Chondrocyte (in vitro differentiated cells): ENCODE results near the gene RETNLB. TPM values are rescaled to one million over a fixed set of nuclear protein-coding genes. Genes with fewer than 3 reads are reported as not detected.

Experiments used
- DNase-seq: peaks from one replicate; pipeline ENCODE4 v3.0.0; 2021; ENCODE audit warnings: mixed read lengths, low spot score
- H3K27ac Mint-ChIP-seq: one replicate; pipeline ENCODE4 v1.8.0; 2021; ENCODE audit warnings: mild to moderate bottlenecking, moderate library complexity, mixed read lengths; ENCODE audit not compliant: unreplicated experiment
- H3K27me3 Mint-ChIP-seq: 2 replicates; pipeline ENCODE4 v1.8.0; 2021; ENCODE audit warnings: low read depth, mixed read lengths
- H3K36me3 Mint-ChIP-seq: 2 replicates; pipeline ENCODE4 v1.8.0; 2021; ENCODE audit warnings: low read depth, mixed read lengths
- H3K4me1 Mint-ChIP-seq: 2 replicates; pipeline ENCODE4 v1.8.0; 2021; ENCODE audit warnings: low read depth, mild to moderate bottlenecking, mixed read lengths
- H3K4me3 Mint-ChIP-seq: one replicate; pipeline ENCODE4 v1.8.0; 2021; ENCODE audit warnings: mild to moderate bottlenecking, moderate library complexity, mixed read lengths; ENCODE audit not compliant: unreplicated experiment
- H3K9me3 Mint-ChIP-seq: 2 replicates; pipeline ENCODE4 v1.8.0; 2021; ENCODE audit warnings: low read depth, mixed read lengths
- CTCF ChIP-seq: fragments of 200-600 bp; sonication (generic); IDR thresholded peaks from 2 replicates; pipeline ENCODE4 v1.5.0; 2021; ENCODE audit warnings: antibody characterized with exemption, mild to moderate bottlenecking, moderate library complexity
- long read RNA-seq: library from polyadenylated mRNA; stranded (forward); transcript quantifications from one replicate; pipeline ENCODE4 v2.0.0, GENCODE V29; 2021
- total RNA-seq: library from RNA; stranded (reverse); gene quantifications from 3 replicates; pipeline ENCODE4 v1.2.1, GENCODE V29; 2021

RETNLB gene, protein sequence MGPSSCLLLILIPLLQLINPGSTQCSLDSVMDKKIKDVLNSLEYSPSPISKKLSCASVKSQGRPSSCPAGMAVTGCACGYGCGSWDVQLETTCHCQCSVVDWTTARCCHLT
- total RNA-seq, result not detected in 3 replicates
- long read RNA-seq, result 0 reads

DNA sequence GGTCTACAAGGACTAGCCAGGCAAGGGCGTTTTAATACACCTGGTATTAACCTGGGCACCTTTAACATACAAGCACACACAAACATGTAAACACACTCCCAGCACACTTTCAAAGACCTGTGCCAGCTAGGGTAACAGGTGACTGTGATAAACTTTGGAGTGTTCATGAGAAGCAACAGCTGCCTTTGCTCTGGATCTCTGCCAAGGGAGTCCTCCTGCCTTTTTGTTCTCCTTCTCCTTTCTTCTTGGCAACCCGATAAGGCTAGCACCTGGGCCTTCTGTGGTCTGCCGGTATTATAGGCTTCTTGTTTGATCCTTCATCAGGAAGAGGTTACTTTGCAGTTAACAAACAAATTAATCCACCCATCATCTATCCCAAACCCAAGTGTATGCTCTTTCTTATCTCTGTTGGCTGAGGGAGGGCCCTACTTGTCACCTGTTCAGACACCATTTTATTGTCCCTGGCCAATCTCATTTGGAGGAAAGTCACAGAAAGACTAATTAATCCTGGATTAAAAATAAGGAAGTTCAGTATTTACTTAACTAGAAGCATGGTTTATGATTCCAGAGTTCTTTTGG lies at the start of gene RETNLB:
RETNLB (minus strand) TSS at position 7 of the 579 bp plus-strand sequence. CDS start 225 bp downstream, outside the sequence.
- no peaks in the 10 kb centered on the region for H3K4me1 Mint-ChIP-seq
- H3K36me3 Mint-ChIP-seq, result no peaks in the 10 kb centered on the region
- no peak within 1 kb of the TSS for H3K27ac Mint-ChIP-seq
- no peak for DNase-seq
- no peak within 1 kb of the TSS for H3K4me3 Mint-ChIP-seq
- peaks cover 11% of the 10 kb centered on the region for H3K27me3 Mint-ChIP-seq
- peaks cover 3% of the 10 kb centered on the region for H3K9me3 Mint-ChIP-seq
- no peak for TF ChIP-seq CTCF

DNA sequence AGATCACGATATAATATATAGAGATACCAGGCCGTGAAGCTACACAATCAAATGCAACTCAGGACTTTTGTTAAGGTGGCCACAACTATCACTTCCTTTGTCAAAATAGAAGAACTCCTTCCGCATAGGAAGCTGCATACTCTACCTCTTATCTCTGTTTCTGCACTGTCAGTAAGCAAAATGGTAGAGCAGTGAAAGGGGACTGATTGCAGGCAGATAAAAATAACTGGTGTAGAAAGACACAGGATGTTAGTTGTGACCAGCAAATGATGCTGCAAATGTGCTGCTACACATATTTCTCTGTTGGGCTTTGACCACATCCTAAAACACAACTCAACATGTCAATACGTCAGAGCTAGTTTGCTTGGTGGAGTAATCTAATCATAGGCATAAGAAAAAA lies 49.1 kb upstream of the RETNLB start:
- no peak for TF ChIP-seq CTCF
- no peak for DNase-seq
- Mint-ChIP-seq H3K36me3 (no peaks in the 10 kb centered on the region), H3K9me3 (peaks cover 10% of the 10 kb centered on the region), H3K27me3 (peaks cover 11% of the 10 kb centered on the region), H3K4me3 (no peak overlapping the region), H3K4me1 (no peaks in the 10 kb centered on the region), H3K27ac (no peak overlapping the region)

GRCh38 chr3:108804966-108805365 lies 47.8 kb upstream of the RETNLB start:
- no peaks in the 10 kb centered on the region for H3K36me3 Mint-ChIP-seq
- no peaks in the 10 kb centered on the region for H3K4me1 Mint-ChIP-seq
- H3K4me3 Mint-ChIP-seq, result no peak overlapping the region
- DNase-seq, result no peak
- peaks cover 8% of the 10 kb centered on the region for H3K27me3 Mint-ChIP-seq
- H3K9me3 Mint-ChIP-seq, result peaks cover 10% of the 10 kb centered on the region
- no peak overlapping the region for H3K27ac Mint-ChIP-seq
- no peak for TF ChIP-seq CTCF

DNA sequence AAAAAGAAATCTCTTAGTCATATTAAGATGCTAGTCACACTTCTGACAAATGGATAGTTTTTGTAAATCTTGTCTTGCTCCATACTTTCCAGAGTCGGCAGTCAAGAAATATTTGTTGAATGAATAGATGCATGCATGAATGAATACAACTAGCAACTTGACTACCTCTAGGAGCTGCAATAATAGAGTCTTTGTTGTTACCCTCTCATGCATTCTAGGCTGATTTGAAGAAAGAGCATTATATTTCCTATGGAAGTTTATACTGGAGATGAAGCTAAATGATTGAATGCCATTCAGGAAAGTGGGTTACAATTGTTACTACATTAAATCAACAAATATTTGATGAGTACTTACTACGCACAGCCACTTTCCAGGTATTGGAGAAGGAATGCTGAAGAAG lies 47.2 kb upstream of the RETNLB start:
- Mint-ChIP-seq H3K27me3 (peaks cover 8% of the 10 kb centered on the region), H3K36me3 (no peaks in the 10 kb centered on the region), H3K9me3 (peaks cover 10% of the 10 kb centered on the region), H3K27ac (no peak overlapping the region), H3K4me1 (no peaks in the 10 kb centered on the region), H3K4me3 (no peak overlapping the region)
- TF ChIP-seq CTCF, result no peak
- no peak for DNase-seq

- DNase-seq, result no peak
- peaks cover 5% of the 10 kb centered on the region for H3K27me3 Mint-ChIP-seq
- H3K27ac Mint-ChIP-seq, result no peak overlapping the region
- no peak for TF ChIP-seq CTCF
- H3K4me1 Mint-ChIP-seq, result no peaks in the 10 kb centered on the region
- peaks cover 15% of the 10 kb centered on the region for H3K9me3 Mint-ChIP-seq
- H3K36me3 Mint-ChIP-seq, result no peaks in the 10 kb centered on the region
- H3K4me3 Mint-ChIP-seq, result no peak overlapping the region
Observed at GRCh38 chr3:108791473-108791872, 34.3 kb upstream of the RETNLB start.
